Measurements from ENCODE around the gene OR5L2. TPM values are rescaled to one million over a fixed set of nuclear protein-coding genes. Genes with fewer than 3 reads are reported as not detected.

The OR5L2 gene
- total RNA-seq, 1 experiment from 2014 or later, result not detected

Other genes with a start within 250 kb of the OR5L2 start
- not detected in 2 replicates for gene OR4C11, start 219.6 kb upstream of the OR5L2 start, total RNA-seq (2014; rRNA removed; shearing (Covaris generic); ENCODE audit: low replicate concordance)
- gene OR4P4, start 192.1 kb upstream of the OR5L2 start, total RNA-seq (2014; rRNA removed; shearing (Covaris generic); ENCODE audit: low replicate concordance), result not detected in 2 replicates
- not detected in 2 replicates for gene OR4S2, start 178.9 kb upstream of the OR5L2 start, total RNA-seq (2014; rRNA removed; shearing (Covaris generic); ENCODE audit: low replicate concordance)
- not detected in 2 replicates for gene OR4C6, start 165.0 kb upstream of the OR5L2 start, total RNA-seq (2014; rRNA removed; shearing (Covaris generic); ENCODE audit: low replicate concordance)
- gene OR5D13, start 53.8 kb upstream of the OR5L2 start, total RNA-seq (2014; rRNA removed; shearing (Covaris generic); ENCODE audit: low replicate concordance), result not detected in 2 replicates
- gene OR5D14, start 31.7 kb upstream of the OR5L2 start, total RNA-seq (2014; rRNA removed; shearing (Covaris generic); ENCODE audit: low replicate concordance), result not detected in 2 replicates
- gene OR5L1, start 15.9 kb upstream of the OR5L2 start, total RNA-seq (2014; rRNA removed; shearing (Covaris generic); ENCODE audit: low replicate concordance), result not detected in 2 replicates
- gene OR5D18, start 7.6 kb upstream of the OR5L2 start, total RNA-seq (2014; rRNA removed; shearing (Covaris generic); ENCODE audit: low replicate concordance), result not detected in 2 replicates
- not detected in 2 replicates for gene OR5D16, start 11.5 kb downstream of the OR5L2 start, total RNA-seq (2014; rRNA removed; shearing (Covaris generic); ENCODE audit: low replicate concordance)
- not detected in 2 replicates for gene TRIM51, start 56.1 kb downstream of the OR5L2 start, total RNA-seq (2014; rRNA removed; shearing (Covaris generic); ENCODE audit: low replicate concordance)
- gene OR5W2, start 87.4 kb downstream of the OR5L2 start, total RNA-seq (2014; rRNA removed; shearing (Covaris generic); ENCODE audit: low replicate concordance), result not detected in 2 replicates
- not detected in 2 replicates for gene OR5I1, start 109.2 kb downstream of the OR5L2 start, total RNA-seq (2014; rRNA removed; shearing (Covaris generic); ENCODE audit: low replicate concordance)
- not detected in 2 replicates for gene OR10AG1, start 142.7 kb downstream of the OR5L2 start, total RNA-seq (2014; rRNA removed; shearing (Covaris generic); ENCODE audit: low replicate concordance)
- not detected in 2 replicates for gene OR5F1, start 167.4 kb downstream of the OR5L2 start, total RNA-seq (2014; rRNA removed; shearing (Covaris generic); ENCODE audit: low replicate concordance)
- gene OR5AS1, start 200.4 kb downstream of the OR5L2 start, total RNA-seq (2014; rRNA removed; shearing (Covaris generic); ENCODE audit: low replicate concordance), result not detected in 2 replicates